ENCODE results near the gene CABP1. TPM values are rescaled to one million over a fixed set of nuclear protein-coding genes. Genes with fewer than 3 reads are reported as not detected.

Gene CABP1
- total RNA-seq, 1 experiment from 2014 or later, result not detected

DNA sequence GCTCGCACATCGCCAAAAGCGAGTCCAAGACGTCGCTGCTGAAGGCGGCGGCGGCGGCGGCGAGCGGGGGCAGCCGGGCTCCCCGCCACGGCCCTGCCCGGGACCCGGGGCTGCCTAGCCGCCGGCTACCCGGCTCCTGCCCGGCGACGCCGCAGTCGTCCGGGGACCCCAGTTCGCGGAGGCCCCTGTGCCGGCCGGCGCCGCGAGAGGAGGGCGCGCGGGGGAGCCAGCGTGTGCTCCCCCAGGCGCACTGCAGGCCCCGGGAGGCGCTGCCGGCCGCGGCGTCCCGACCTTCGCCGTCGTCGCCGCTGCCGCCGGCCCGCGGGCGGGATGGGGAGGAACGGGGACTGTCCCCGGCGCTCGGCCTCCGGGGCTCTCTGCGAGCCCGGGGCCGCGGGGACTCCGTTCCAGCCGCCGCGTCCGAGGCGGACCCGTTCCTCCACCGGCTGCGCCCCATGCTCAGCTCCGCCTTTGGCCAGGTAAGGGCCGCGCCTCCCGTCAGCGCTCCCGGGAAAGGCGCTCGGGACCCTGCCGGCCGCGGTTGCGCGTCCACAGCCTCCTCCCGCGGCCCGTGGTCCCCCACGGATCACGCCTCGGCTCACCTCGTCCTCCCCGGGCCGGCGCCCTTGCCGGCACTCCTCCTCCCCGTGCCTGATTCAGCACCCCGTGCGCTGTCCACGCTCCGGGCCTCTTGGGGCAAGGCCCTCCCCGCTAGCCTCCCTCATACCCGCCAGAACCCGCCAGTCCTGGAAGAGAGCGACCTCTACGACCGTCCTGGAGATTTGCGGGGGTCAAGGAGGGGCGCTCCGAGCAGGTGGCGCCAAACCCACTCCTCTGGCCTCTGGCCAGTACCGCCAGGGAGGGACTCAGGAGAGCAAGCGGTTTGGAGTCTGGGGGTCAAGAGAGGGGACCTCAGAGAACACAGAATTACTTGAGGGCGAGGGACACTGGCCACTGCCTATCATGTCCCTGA lies 721 bp downstream of the CABP1 start:
- TF ChIP-seq POLR2AphosphoS5 (IDR thresholded peaks at IDR 0.05; ENCODE audit: low read depth, low read length), result no peak
- TF ChIP-seq REST (IDR thresholded peaks at IDR 0.05; ENCODE audit: insufficient read depth in 1 of 2, low read depth in 2 of 2, low read length in 1 of 2), result peak; percentile 90 to 94
- TF ChIP-seq SIN3A (IDR thresholded peaks at IDR 0.05; ENCODE audit: borderline replicate concordance, insufficient read depth, low read depth, low read length), result no peak
- TF ChIP-seq TCF7L2 (IDR thresholded peaks at IDR 0.05; ENCODE audit: low read depth, low read length), result no peak
- H3K27ac ChIP-seq (ENCODE audit: low read length), result no peak overlapping the region
- intact Hi-C loops (cut with micrococcal nuclease; ENCODE audit: unreplicated experiment), result no loop called here
- H3K4me3 ChIP-seq (ENCODE audit: low read depth in 2 of 2, low read length in 2 of 2), result peak overlapping the region; percentile 27 to 28
- BruUV-seq (replicated peaks), result no TSS peak
- CTCF ChIA-PET, result interaction anchor here (0.6 kb wide), 2 partner anchors 263 to 365 kb away, joined by 6 read pairs; no protein-coding TSS in a partner anchor
- DNase-seq (ENCODE audit: low read depth, low spot score) (no peak), ATAC-seq (peak; percentile 80)
- H3K4me1 ChIP-seq (ENCODE audit: control insufficient read depth, insufficient read depth, low read length), result no peaks in the 10 kb centered on the region
- H3K9me3 ChIP-seq (ENCODE audit: control insufficient read depth, insufficient read depth, low read depth, low read length), result no peaks in the 10 kb centered on the region
- H3K36me3 ChIP-seq (ENCODE audit: control insufficient read depth, insufficient read depth, low read length), result no peaks in the 10 kb centered on the region
- peaks cover 9% of the 10 kb centered on the region for H3K27me3 ChIP-seq (ENCODE audit: control insufficient read depth, insufficient read depth, low read length)
- in situ Hi-C loops (cut with HindIII; ENCODE audit: low pct_unique_long_range_greater_than_20kb, low sequenced_read_pairs), result no loop called here
- POLR2A ChIA-PET, result no interaction called here

DNA sequence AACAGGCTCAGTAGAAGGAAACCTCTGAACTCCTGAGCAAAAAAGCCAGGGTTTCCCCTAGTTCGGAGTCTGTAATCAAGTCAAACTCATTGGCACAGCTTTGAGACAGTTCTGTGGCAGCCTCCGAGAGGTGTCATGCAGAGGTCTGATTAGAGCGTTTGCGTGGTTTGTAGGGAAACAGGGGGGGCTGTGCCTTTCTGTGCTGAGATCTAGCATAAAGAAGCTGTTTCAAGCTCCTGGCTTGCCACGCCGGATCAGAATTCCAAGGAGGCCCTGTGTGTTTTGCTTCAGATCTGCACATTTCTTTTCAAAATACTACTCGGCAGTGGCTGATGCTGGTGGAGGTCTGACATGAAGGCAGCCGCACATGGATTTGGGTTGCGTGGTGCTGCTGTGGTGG lies 1.7 kb downstream of the CABP1 start:
- no peak for TF ChIP-seq POLR2AphosphoS5 (IDR thresholded peaks at IDR 0.05; ENCODE audit: low read depth, low read length)
- no peak for TF ChIP-seq CTCF (IDR thresholded peaks at IDR 0.05)
- TF ChIP-seq TCF7L2 (IDR thresholded peaks at IDR 0.05; ENCODE audit: low read depth, low read length), result no peak
- no peak for TF ChIP-seq SIN3A (IDR thresholded peaks at IDR 0.05; ENCODE audit: borderline replicate concordance, insufficient read depth, low read depth, low read length)
- no peak for TF ChIP-seq REST (IDR thresholded peaks at IDR 0.05; ENCODE audit: insufficient read depth in 1 of 2, low read depth in 2 of 2, low read length in 1 of 2)
- in situ Hi-C loops (cut with HindIII; ENCODE audit: low pct_unique_long_range_greater_than_20kb, low sequenced_read_pairs), result no loop called here
- DNase-seq (ENCODE audit: low read depth, low spot score), result no peak
- Histone ChIP-seq H3K27me3 (ENCODE audit: control insufficient read depth, insufficient read depth, low read length) (peaks cover 9% of the 10 kb centered on the region), H3K9me3 (ENCODE audit: control insufficient read depth, insufficient read depth, low read depth, low read length) (no peaks in the 10 kb centered on the region), H3K4me1 (ENCODE audit: control insufficient read depth, insufficient read depth, low read length) (no peaks in the 10 kb centered on the region), H3K4me3 (ENCODE audit: low read depth in 2 of 2, low read length in 2 of 2) (no peak overlapping the region), H3K36me3 (ENCODE audit: control insufficient read depth, insufficient read depth, low read length) (no peaks in the 10 kb centered on the region), H3K27ac (ENCODE audit: low read length) (no peak overlapping the region)
- intact Hi-C loops (cut with micrococcal nuclease; ENCODE audit: unreplicated experiment), result no loop called here
- no TSS peak for BruUV-seq (replicated peaks)
- ChIA-PET POLR2A (interaction anchor here (0.6 kb wide), 1 partner anchor 61 kb away, joined by 3 read pairs; no protein-coding TSS in a partner anchor), CTCF (no interaction called here)
- ATAC-seq, result no peak

Measured in Panc1 (cell line).